Mucosa of descending colon (tissue), 3 donors: ENCODE data around the gene ADAMTS2. TPM values are rescaled to one million over a fixed set of nuclear protein-coding genes. Genes with fewer than 3 reads are reported as not detected.
A peak's percentile ranks its signal among the peaks of the same experiment; 100 is the strongest.
"Not testable (repeated sequence)": the region's sequence is repeated elsewhere in the genome, so short reads cannot be mapped to it uniquely, and the experiment has no call there.

Experiments
- ATAC-seq: fragments of 200-7000 bp; cut with Tn5 transposase; one replicate; pipeline ENCODE4 v1.9.1; 2020; ENCODE audit warnings: mild to moderate bottlenecking, moderate library complexity
- DNase-seq, 3 donors: peaks; one replicate each; pipeline ENCODE4 v3.0.0-alpha.2; 2020
- H3K36me3 ChIP-seq: fragments of 200-600 bp; one replicate; pipeline ENCODE4 v1.8.0; 2021; ENCODE audit warnings: low read depth, mild to moderate bottlenecking
- H3K4me1 ChIP-seq: fragments of 200-600 bp; one replicate; pipeline ENCODE4 v1.8.0; 2021; ENCODE audit warnings: low read depth, mild to moderate bottlenecking
- H3K4me3 ChIP-seq: fragments of 200-600 bp; one replicate; pipeline ENCODE4 v1.8.0; 2021; ENCODE audit warnings: mild to moderate bottlenecking
- H3K9me3 ChIP-seq: fragments of 200-600 bp; one replicate; pipeline ENCODE4 v1.8.0; 2021; ENCODE audit warnings: mild to moderate bottlenecking
- intact Hi-C, 2 donors: fragments of 100-400 bp; cut with DNase I in 1 of 2; cut with micrococcal nuclease in 1 of 2; formaldehyde crosslinking; loops; one replicate each; pipeline versions ENCODE4 v1.11.0 to v1.11.1; 2022; cut with DNase I, micrococcal nuclease
- total RNA-seq, 3 donors: library from RNA; stranded (reverse); fragmentation: NEBNext Ultra II Directional in 2 of 3; extraction: Animal tissue kit (Norgen Biotek cat#: 25700) in 2 of 3; gene quantifications; one replicate each; pipeline versions ENCODE4 v1.2.1 to v1.2.4, GENCODE V29; 2021 to 2023
- TF ChIP-seq, protein P1 (sequence below): fragments of 200-600 bp; IDR thresholded peaks from one replicate; pipeline ENCODE4 v1.8.0; 2022; ENCODE audit warnings: antibody characterized with exemption, mild to moderate bottlenecking
- donor health status: DM: no; HTN: no; CAD: no; lungs with moderate emphysema.
- donor health status: DM: no; HTN: no; CAD: no.
- donor health status: DM: no; HTN: yes; CAD: no.

Gene ADAMTS2
- total RNA-seq, 3 donors from 2014 or later: 1.3 to 9.2 (median 7.3) TPM

DNA sequence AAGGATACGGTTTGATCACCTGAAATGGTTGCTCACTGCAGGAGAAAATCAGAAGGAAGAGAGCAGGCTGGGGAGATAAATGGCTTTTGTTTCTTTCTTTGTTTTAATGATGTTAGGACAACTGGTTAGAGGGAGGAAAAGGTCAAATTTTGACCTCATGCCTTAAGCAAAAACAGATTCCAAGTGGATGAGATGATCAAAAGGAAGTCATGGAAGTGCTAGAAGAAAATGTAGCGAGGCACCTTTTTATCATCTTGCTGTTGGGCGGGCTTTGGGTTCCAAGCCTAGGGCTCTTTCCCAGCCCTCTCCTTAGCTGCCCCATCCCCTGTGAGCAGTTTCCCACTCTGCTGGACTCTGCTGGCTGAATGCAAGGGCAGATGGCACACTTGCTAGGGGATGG, 127.9 kb downstream of the ADAMTS2 start:
- TF ChIP-seq, protein P1, sequence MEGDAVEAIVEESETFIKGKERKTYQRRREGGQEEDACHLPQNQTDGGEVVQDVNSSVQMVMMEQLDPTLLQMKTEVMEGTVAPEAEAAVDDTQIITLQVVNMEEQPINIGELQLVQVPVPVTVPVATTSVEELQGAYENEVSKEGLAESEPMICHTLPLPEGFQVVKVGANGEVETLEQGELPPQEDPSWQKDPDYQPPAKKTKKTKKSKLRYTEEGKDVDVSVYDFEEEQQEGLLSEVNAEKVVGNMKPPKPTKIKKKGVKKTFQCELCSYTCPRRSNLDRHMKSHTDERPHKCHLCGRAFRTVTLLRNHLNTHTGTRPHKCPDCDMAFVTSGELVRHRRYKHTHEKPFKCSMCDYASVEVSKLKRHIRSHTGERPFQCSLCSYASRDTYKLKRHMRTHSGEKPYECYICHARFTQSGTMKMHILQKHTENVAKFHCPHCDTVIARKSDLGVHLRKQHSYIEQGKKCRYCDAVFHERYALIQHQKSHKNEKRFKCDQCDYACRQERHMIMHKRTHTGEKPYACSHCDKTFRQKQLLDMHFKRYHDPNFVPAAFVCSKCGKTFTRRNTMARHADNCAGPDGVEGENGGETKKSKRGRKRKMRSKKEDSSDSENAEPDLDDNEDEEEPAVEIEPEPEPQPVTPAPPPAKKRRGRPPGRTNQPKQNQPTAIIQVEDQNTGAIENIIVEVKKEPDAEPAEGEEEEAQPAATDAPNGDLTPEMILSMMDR: no peak
- DNase-seq: no peak
- Histone ChIP-seq H3K4me3 (no peak overlapping the region), H3K9me3 (no peaks in the 10 kb centered on the region), H3K36me3 (no peaks in the 10 kb centered on the region), H3K4me1 (no peaks in the 10 kb centered on the region)
- ATAC-seq: no peak
- intact Hi-C loops: no loop called here

DNA sequence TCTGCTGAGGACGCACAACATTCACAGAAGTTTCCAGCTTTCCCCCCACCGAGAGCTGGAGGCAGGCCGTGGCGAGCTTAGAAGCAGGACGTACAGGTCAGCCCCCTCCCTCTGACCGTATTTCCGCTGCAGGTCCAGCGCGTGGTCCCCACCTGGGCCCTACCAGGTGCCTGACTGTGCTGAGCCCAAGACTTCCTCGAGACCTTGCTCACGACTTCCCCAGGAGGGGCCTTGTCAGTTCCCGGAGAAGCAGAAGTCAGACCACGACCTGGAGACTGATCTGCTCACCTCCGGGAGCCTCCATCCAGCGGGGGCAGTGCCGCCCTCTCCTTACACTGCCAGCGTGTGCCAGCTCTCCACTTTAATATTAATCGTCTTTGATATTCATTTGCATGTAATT, 128.9 kb downstream of the ADAMTS2 start:
- H3K4me3 ChIP-seq, ATAC-seq, H3K4me1 ChIP-seq, H3K36me3 ChIP-seq, H3K9me3 ChIP-seq, intact Hi-C loops: not testable (repeated sequence)
- DNase-seq: peak in 1 of 3 donors; percentile 22

DNA sequence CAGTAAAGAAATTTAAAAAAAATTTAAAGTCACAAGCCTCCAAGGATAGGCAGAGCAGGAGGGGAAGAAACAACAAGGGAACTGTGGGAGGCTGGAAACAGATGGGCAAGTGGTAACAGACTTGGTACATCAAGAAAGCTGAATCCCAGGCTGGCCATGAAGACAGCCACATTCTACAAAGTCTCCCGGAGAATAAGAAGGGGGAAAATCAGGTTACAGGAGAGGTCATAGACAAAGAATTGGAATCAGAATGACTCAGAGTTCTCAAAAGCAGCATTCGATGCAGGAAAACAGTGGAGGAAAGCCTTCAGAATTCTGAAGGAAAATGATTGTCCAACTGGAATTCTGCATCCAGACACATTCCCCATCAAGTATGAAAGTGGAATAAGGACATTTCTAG, 129.7 kb downstream of the ADAMTS2 start:
- intact Hi-C loops: no loop called here
- no peaks in the 10 kb centered on the region for H3K36me3 ChIP-seq
- TF ChIP-seq, protein P1: no peak
- H3K9me3 ChIP-seq: no peaks in the 10 kb centered on the region
- ATAC-seq (no peak), DNase-seq (no peak)
- H3K4me1 ChIP-seq: no peaks in the 10 kb centered on the region
- no peak overlapping the region for H3K4me3 ChIP-seq

DNA sequence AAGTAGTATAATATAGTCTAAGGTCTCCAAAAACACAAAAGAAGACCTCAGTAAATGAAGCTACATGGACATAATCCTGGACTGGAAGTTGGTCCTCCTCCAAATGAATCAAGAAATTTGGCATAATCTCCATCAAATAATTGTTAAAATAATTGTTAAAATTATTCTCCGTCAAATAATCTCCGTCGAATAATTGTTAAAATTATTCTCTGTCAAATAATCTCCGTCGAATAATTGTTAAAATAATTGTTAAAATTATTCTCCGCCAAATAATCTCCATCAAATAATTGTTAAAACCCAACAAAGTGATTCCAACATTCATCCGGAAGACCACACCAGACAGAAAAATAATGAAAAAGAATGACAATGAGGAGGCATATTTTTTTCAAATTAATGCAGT, 130.6 kb downstream of the ADAMTS2 start:
- H3K4me3 ChIP-seq: no peak overlapping the region
- no peak for DNase-seq
- intact Hi-C loops: no loop called here
- no peaks in the 10 kb centered on the region for H3K4me1 ChIP-seq
- no peaks in the 10 kb centered on the region for H3K36me3 ChIP-seq
- ATAC-seq: no peak
- TF ChIP-seq, protein P1: no peak
- H3K9me3 ChIP-seq: no peaks in the 10 kb centered on the region

DNA sequence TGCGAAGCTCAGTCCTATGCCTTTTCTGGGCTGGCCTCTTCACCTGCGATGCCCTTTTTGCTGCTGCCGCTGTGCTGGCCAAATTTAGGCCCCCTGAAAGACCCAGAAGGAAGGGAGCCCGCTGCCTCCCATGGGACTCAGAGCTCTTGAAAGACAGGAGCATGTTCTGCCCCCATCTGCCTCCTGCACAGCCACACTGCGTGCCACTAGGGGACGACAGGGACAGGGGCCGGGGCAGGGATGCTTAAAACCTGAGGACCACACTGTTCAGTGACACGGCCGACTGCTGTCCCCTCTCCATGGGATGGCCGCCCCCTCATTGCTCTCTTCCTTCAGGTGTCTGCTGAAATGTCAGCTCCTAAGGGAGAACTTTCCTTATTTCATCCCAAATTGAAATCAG, 132.4 kb downstream of the ADAMTS2 start:
- DNase-seq: peak in 1 of 3 donors; percentile 18
- intact Hi-C loops: no loop called here
- TF ChIP-seq, protein P1: no peak

DNA sequence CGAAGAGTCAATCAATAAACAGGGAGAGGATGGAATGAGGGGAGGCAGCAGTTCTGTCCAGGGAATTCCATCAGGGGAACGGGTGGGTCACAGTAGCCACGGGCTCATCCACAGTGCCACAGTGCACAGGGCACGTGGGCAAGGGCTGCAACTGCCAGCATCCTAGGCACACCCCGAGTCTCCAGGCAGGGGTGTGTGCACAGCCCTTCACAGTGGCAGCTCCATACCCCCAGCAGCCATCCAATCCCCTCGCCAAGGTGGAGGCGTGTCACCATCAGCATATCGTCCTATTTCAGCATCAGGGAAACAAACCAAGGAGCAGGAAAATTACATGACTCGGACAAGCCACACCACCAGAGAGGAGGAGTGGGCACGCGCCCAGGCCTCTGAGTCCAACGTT, 133.6 kb downstream of the ADAMTS2 start:
- DNase-seq (peak in 1 of 3 donors; percentile 15), ATAC-seq (no peak)
- Histone ChIP-seq H3K4me3 (no peak overlapping the region), H3K9me3 (no peaks in the 10 kb centered on the region), H3K36me3 (no peaks in the 10 kb centered on the region), H3K4me1 (no peaks in the 10 kb centered on the region)
- TF ChIP-seq, protein P1: no peak
- intact Hi-C loops: no loop called here

More for the DNA sequence above, 132.4 kb downstream of the ADAMTS2 start:
- no peaks in the 10 kb centered on the region for H3K36me3 ChIP-seq
- H3K4me1 ChIP-seq: no peaks in the 10 kb centered on the region
- no peak for ATAC-seq
- H3K9me3 ChIP-seq: no peaks in the 10 kb centered on the region
- no peak overlapping the region for H3K4me3 ChIP-seq
